Colonic mucosa (tissue), 4 donors: ENCODE data around the gene SAMD14. TPM values are rescaled to one million over a fixed set of nuclear protein-coding genes. Genes with fewer than 3 reads are reported as not detected.

ENCODE experiments used
- DNase-seq: peaks from one replicate; pipeline ENCODE4 v3.0.0-alpha.2; 2020
- H3K27ac ChIP-seq: fragments of 200-600 bp; one replicate; pipeline ENCODE4 v1.8.0; 2021
- H3K27me3 ChIP-seq: fragments of 200-600 bp; one replicate; pipeline ENCODE4 v1.8.0; 2021
- H3K36me3 ChIP-seq: fragments of 200-600 bp; one replicate; pipeline ENCODE4 v1.8.0; 2021
- H3K4me1 ChIP-seq: fragments of 200-600 bp; one replicate; pipeline ENCODE4 v1.8.0; 2021; ENCODE audit warnings: mild to moderate bottlenecking
- H3K4me3 ChIP-seq: fragments of 200-600 bp; one replicate; pipeline ENCODE4 v1.8.0; 2021
- H3K9ac ChIP-seq, 2 donors: one replicate each; pipeline ENCODE4 v1.7.0; 2013; ENCODE audit warnings: control low read depth in 2 of 2, low read depth in 2 of 2, low read length in 2 of 2
- H3K9me3 ChIP-seq: fragments of 200-600 bp; one replicate; pipeline ENCODE4 v1.8.0; 2021
- CTCF ChIP-seq: fragments of 200-600 bp; IDR thresholded peaks from one replicate; pipeline ENCODE4 v1.8.0; 2022; ENCODE audit warnings: antibody characterized with exemption, mild to moderate bottlenecking
- intact Hi-C: fragments of 100-400 bp; cut with DNase I; formaldehyde crosslinking; loops from one replicate; pipeline ENCODE4 v1.14.1; 2022
- total RNA-seq, 2 donors: library from RNA; stranded (reverse); fragmentation: NEBNext Ultra II Directional in 1 of 2; extraction: Animal tissue kit (Norgen Biotek cat#: 25700) in 1 of 2; gene quantifications; one replicate each; pipeline ENCODE4 v1.2.1, GENCODE V29; 2021
- donor health status: healthy.
- donor health status: DM: no; HTN: no; CAD: no.
- donor health status: DM: no; HTN: no; CAD: no.

SAMD14 gene
- total RNA-seq, 2 donors from 2014 or later: 0.77 to 2.3 TPM

- Histone ChIP-seq H3K4me3 (no peak overlapping the region), H3K36me3 (peaks cover 6% of the 10 kb centered on the region), H3K9me3 (no peaks in the 10 kb centered on the region), H3K27ac (no peak overlapping the region), H3K9ac (peak overlapping the region in 1 of 2 donors; percentile 24), H3K27me3 (peaks cover 16% of the 10 kb centered on the region), H3K4me1 (peaks cover 10% of the 10 kb centered on the region)
- no peak for DNase-seq
- TF ChIP-seq CTCF: no peak
- intact Hi-C loops: no loop called here
Measured at GRCh38 chr17:50132104-50132794, 2.3 kb upstream of the SAMD14 start.

- H3K36me3 ChIP-seq: no peaks in the 10 kb centered on the region
- H3K9ac ChIP-seq: no peak overlapping the region
- TF ChIP-seq CTCF: no peak
- peaks cover 16% of the 10 kb centered on the region for H3K27me3 ChIP-seq
- H3K4me3 ChIP-seq: peak overlapping the region; percentile 33
- no peaks in the 10 kb centered on the region for H3K9me3 ChIP-seq
- no peak overlapping the region for H3K27ac ChIP-seq
- H3K4me1 ChIP-seq: peaks cover 10% of the 10 kb centered on the region
- intact Hi-C loops: no loop called here
- no peak for DNase-seq
Measured at GRCh38 chr17:50130559-50131305, 772 bp upstream of the SAMD14 start.

- Histone ChIP-seq H3K9ac (no peak overlapping the region), H3K27me3 (peaks cover 16% of the 10 kb centered on the region), H3K4me1 (peaks cover 10% of the 10 kb centered on the region), H3K27ac (no peak overlapping the region), H3K4me3 (peak overlapping the region; percentile 33), H3K9me3 (no peaks in the 10 kb centered on the region), H3K36me3 (no peaks in the 10 kb centered on the region)
- intact Hi-C loops: no loop called here
- TF ChIP-seq CTCF: no peak
- no peak for DNase-seq
Measured at GRCh38 chr17:50129353-50129727, 620 bp downstream of the SAMD14 start.

- no peak for TF ChIP-seq CTCF
- no peak for DNase-seq
- intact Hi-C loops: no loop called here
- H3K27ac ChIP-seq: no peak overlapping the region
- peaks cover 10% of the 10 kb centered on the region for H3K4me1 ChIP-seq
- no peaks in the 10 kb centered on the region for H3K9me3 ChIP-seq
- peak overlapping the region in 1 of 2 donors; percentile 67 for H3K9ac ChIP-seq
- peak overlapping the region; percentile 33 for H3K4me3 ChIP-seq
- no peaks in the 10 kb centered on the region for H3K36me3 ChIP-seq
- peaks cover 16% of the 10 kb centered on the region for H3K27me3 ChIP-seq
Measured at GRCh38 chr17:50128441-50129352, 1.3 kb downstream of the SAMD14 start.

GRCh38 chr17:50127697-50128361, 2.1 kb downstream of the SAMD14 start:
- H3K36me3 ChIP-seq: no peaks in the 10 kb centered on the region
- TF ChIP-seq CTCF: no peak
- DNase-seq: no peak
- no peak overlapping the region for H3K9ac ChIP-seq
- no peak overlapping the region for H3K4me3 ChIP-seq
- H3K9me3 ChIP-seq: no peaks in the 10 kb centered on the region
- peaks cover 16% of the 10 kb centered on the region for H3K27me3 ChIP-seq
- H3K27ac ChIP-seq: no peak overlapping the region
- intact Hi-C loops: no loop called here
- H3K4me1 ChIP-seq: peaks cover 10% of the 10 kb centered on the region
